Prostate gland (tissue), 2 donors: ENCODE results near the gene NSMCE1.

ENCODE experiments used
- CTCF ChIP-seq, 4 experiments: fragments of 200-600 bp in 2 of 4; fragments of 450-650 bp in 2 of 4; sonication (generic) in 2 of 4; IDR thresholded peaks; 1 replicate in 3 of 4; 2 replicates in 1 of 4; pipeline ENCODE4 v1.5.1; 2016 to 2019; ENCODE audit warnings: antibody characterized with exemption in 4 of 4, mild to moderate bottlenecking in 2 of 4, moderate library complexity in 2 of 4
- POLR2A ChIP-seq: fragments of 450-650 bp; IDR thresholded peaks from one replicate; pipeline ENCODE4 v1.6.1; 2016; ENCODE audit warnings: antibody characterized with exemption, mild to moderate bottlenecking

- TF ChIP-seq POLR2A (no peak), CTCF (IDR thresholded peaks at IDR 0.05) (no peak)
These were observed 54.2 kb downstream of the NSMCE1 start for GRCh38 chr16:27214084-27214961.
